Retinal pigment epithelial cell (primary cell): ENCODE results near the gene ZDHHC12.

ENCODE experiments used
- DNase-seq: peaks from one replicate; pipeline ENCODE4 v3.0.0-alpha.2; 2010; ENCODE audit warnings: low read depth
- H3K4me3 ChIP-seq: 2 replicates; pipeline ENCODE4 v1.5.1; 2011; ENCODE audit warnings: mild to moderate bottlenecking, low read length, control low read depth, moderate library complexity
- CTCF ChIP-seq: conservative IDR thresholded peaks from 2 replicates; pipeline ENCODE4 v1.5.1; 2011; ENCODE audit warnings: low read depth, low read length, control low read depth, inconsistent platforms

Gene ZDHHC12

GRCh38 chr9:128690684-128691034 lies 33.3 kb downstream of the ZDHHC12 start:
- DNase-seq, result no peak
- TF ChIP-seq CTCF, result no peak
- peak overlapping the region; percentile 98 for H3K4me3 ChIP-seq

- peak overlapping the region; percentile 98 for H3K4me3 ChIP-seq
- no peak for DNase-seq
- no peak for TF ChIP-seq CTCF
Measured at GRCh38 chr9:128689820-128690683, 33.9 kb downstream of the ZDHHC12 start.

- peak overlapping the region; percentile 55 for H3K4me3 ChIP-seq
- no peak for DNase-seq
- TF ChIP-seq CTCF, result no peak
Measured at GRCh38 chr9:128689293-128689774, 34.6 kb downstream of the ZDHHC12 start.

GRCh38 chr9:128688501-128689292 lies 35.2 kb downstream of the ZDHHC12 start, which contains the start of gene SET:
Gene SET (plus strand): TSS chr9:128689222. CDS start chr9:128689583, 361 bp downstream.
- no peak for TF ChIP-seq CTCF
- peak within 1 kb of the TSS; percentile 98 for H3K4me3 ChIP-seq
- DNase-seq, result peak; percentile 57

GRCh38 chr9:128687453-128687852 lies 36.5 kb downstream of the ZDHHC12 start:
- TF ChIP-seq CTCF, result no peak
- DNase-seq, result no peak
- no peak overlapping the region for H3K4me3 ChIP-seq

GRCh38 chr9:128685636-128686489 lies 38.1 kb downstream of the ZDHHC12 start:
- no peak for DNase-seq
- no peak for TF ChIP-seq CTCF
- peak overlapping the region; percentile 85 for H3K4me3 ChIP-seq
